GM18868 (cell line): ENCODE measurements around the gene THRB.

ENCODE experiments used
- ATAC-seq: cut with Tn5 transposase; IDR thresholded peaks from one replicate; pipeline ENCODE4 v1.9.1; 2021; ENCODE audit warnings: mild to moderate bottlenecking, moderate library complexity; ENCODE audit not compliant: unreplicated experiment

The THRB gene

GRCh38 chr3:24237971-24238706 lies 256.5 kb downstream of the THRB start:
- peak; percentile 75 for ATAC-seq

- ATAC-seq, result peak; percentile 69
These were observed 259.5 kb downstream of the THRB start for GRCh38 chr3:24235121-24235520.

GRCh38 chr3:24232784-24233183 lies 261.9 kb downstream of the THRB start:
- no peak for ATAC-seq

- no peak for ATAC-seq
These were observed 265.0 kb downstream of the THRB start for GRCh38 chr3:24229468-24230221.

GRCh38 chr3:24227635-24228034 lies 267.0 kb downstream of the THRB start:
- no peak for ATAC-seq

GRCh38 chr3:24226397-24226796 lies 268.3 kb downstream of the THRB start:
- no peak for ATAC-seq

- ATAC-seq, result peak; percentile 16
These were observed 269.2 kb downstream of the THRB start for GRCh38 chr3:24225385-24225950.

GRCh38 chr3:24224666-24225384 lies 269.8 kb downstream of the THRB start:
- peak; percentile 71 for ATAC-seq

GRCh38 chr3:24222165-24222805 lies 272.4 kb downstream of the THRB start:
- no peak for ATAC-seq

- ATAC-seq, result no peak
These were observed 273.6 kb downstream of the THRB start for GRCh38 chr3:24220859-24221657.

- peak; percentile 44 for ATAC-seq
These were observed 279.1 kb downstream of the THRB start for GRCh38 chr3:24215502-24215901.

GRCh38 chr3:24211381-24211780 lies 283.3 kb downstream of the THRB start:
- ATAC-seq, result no peak

- no peak for ATAC-seq
These were observed 292.6 kb downstream of the THRB start for GRCh38 chr3:24202071-24202470.

GRCh38 chr3:24201301-24201700 lies 293.3 kb downstream of the THRB start:
- ATAC-seq, result no peak

- ATAC-seq, result no peak
These were observed 294.8 kb downstream of the THRB start for GRCh38 chr3:24199775-24200247.

- no peak for ATAC-seq
These were observed 295.4 kb downstream of the THRB start for GRCh38 chr3:24199300-24199699.

- no peak for ATAC-seq
These were observed 295.9 kb downstream of the THRB start for GRCh38 chr3:24198728-24199127.

GRCh38 chr3:24197809-24198208 lies 296.8 kb downstream of the THRB start:
- no peak for ATAC-seq

GRCh38 chr3:24196526-24196925 lies 298.1 kb downstream of the THRB start:
- ATAC-seq, result no peak
